ENCODE results near the gene TFEB. TPM values are rescaled to one million over a fixed set of nuclear protein-coding genes. Genes with fewer than 3 reads are reported as not detected.

The TFEB gene
- total and polyA plus RNA-seq, 2 of the 8 experiments (the other 6 are each of a cell fraction or from before 2014, with no cell fraction given) = 2.3 to 6.7 TPM

DNA sequence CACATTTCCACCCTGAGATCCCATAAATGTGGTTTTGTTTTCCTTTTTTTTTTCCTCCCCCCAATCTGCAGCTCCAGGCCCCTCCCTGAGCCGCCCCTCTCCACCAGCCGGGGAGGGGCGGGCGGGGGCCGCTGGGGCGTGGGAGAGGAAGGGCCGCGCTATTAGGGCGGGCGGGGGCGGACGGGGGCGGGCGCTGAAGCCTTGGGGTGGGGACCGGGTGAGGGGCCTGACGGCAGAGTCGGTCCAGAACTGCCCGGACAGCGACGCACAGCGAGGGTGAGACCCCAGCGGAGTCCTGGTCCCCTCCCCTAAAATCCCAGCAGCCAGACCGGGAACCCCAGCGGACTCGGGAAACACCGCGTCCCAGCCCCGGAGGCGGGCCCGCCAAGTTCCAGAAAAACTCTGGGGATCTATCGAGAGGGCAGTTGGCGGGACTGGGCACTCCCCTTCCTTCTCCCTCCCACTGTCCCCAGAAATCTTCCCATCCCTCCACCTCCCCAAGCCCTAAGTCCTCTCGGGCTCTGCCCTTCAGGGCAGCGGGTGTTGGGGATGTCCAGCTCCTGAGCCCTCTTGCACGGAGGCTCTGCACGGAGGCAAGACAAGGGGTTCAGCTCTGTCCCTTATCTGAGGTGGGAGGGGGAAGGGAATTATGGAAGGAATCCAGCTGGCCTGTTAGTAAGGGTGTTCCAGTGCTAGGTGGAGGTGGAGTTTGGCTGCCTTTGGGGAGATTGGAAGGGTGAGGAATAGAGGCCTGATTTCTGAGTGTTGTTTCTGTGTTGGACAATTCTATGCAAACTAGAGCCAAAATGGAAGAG is 45.4 kb upstream of the TFEB start, which contains the start of gene PRICKLE4:
Gene PRICKLE4, plus strand, starts transcription at position 232 of the 815 bp plus-strand sequence. CDS start 2,692 bp downstream, outside the sequence.
- 0% methylated on average over 5 of the region's 36 CpGs; no CpG with 5 or more reads in 1 of the 2 experiments for WGBS, 2 experiments (ENCODE audit: extremely low coverage in 1 of 2, insufficient coverage in 1 of 2, insufficient read length in 1 of 2, insufficient replicate concordance in 2 of 2, low coverage in 1 of 2, low lambda C conversion rate in 2 of 2, missing lambda C conversion rate in 1 of 2)
- Histone ChIP-seq H3K4ac (replicated peaks; ENCODE audit: insufficient read length, low read depth, low read length) (no peak within 1 kb of the TSS), H2BK15ac (ENCODE audit: low read length) (no peak within 1 kb of the TSS; the same call in 1 of the 2 replicates), H3K9me3 (ENCODE audit: insufficient read depth in 2 of 2, low read depth in 1 of 2, low read length in 1 of 2) (no peaks in the 10 kb centered on the region), H2BK5ac (ENCODE audit: low read depth, low read length) (no peak within 1 kb of the TSS), H3K23me2 (ENCODE audit: low read depth, low read length) (peaks cover 9% of the 10 kb centered on the region), H3K4me2 (ENCODE audit: insufficient read depth in 1 of 2, low read depth in 2 of 2, low read length in 2 of 2) (peak within 1 kb of the TSS; percentile 92 to 94), H2BK20ac (ENCODE audit: low read length) (no peak within 1 kb of the TSS), H3K9ac (replicated peaks in 1 of 4; ENCODE audit: extremely low read depth in 1 of 4, low read depth in 3 of 4, low read length in 3 of 4) (peak within 1 kb of the TSS in 2 of 4 experiments; percentile 16 to 31; a peak in 2 of 7 replicates), H2BK120ac (replicated peaks; ENCODE audit: low read depth, low read length) (no peak within 1 kb of the TSS), H3K56ac (replicated peaks; ENCODE audit: insufficient read length, low read depth, low read length) (no peak within 1 kb of the TSS), H3K27ac (ENCODE audit: low read depth, low read length) (no peak within 1 kb of the TSS), H4K91ac (replicated peaks; ENCODE audit: insufficient read length, low read length) (no peak within 1 kb of the TSS), H3K4me1 (replicated peaks in 1 of 4; ENCODE audit: control insufficient read depth in 3 of 4, insufficient read depth in 4 of 4, low read length in 3 of 4) (peaks cover 3 to 7% (median 7%) of the 10 kb centered on the region in 4 experiments; a peak in 4 of 7 replicates), H2AFZ (ENCODE audit: low read length) (peak within 1 kb of the TSS; percentile 89; the same call in 1 of the 2 replicates), H3K27me3 (replicated peaks in 1 of 4; ENCODE audit: control insufficient read depth in 3 of 4, extremely low read depth in 1 of 4, insufficient read depth in 3 of 4, low read length in 3 of 4) (peaks cover 2 to 38% (median 24%) of the 10 kb centered on the region in 4 experiments), H3K79me1 (ENCODE audit: low read depth, low read length) (no peaks in the 10 kb centered on the region), H3K4me3 (ENCODE audit: extremely low read depth in 1 of 4, insufficient read depth in 2 of 4, low read depth in 3 of 4, low read length in 4 of 4) (peak within 1 kb of the TSS; percentile 55 to 85 (median 74)), H3K14ac (ENCODE audit: insufficient read length) (no peak within 1 kb of the TSS), H3K23ac (ENCODE audit: insufficient read length) (no peak within 1 kb of the TSS), H4K20me1 (replicated peaks in 1 of 2; ENCODE audit: control insufficient read depth in 1 of 2, insufficient read depth in 2 of 2, low read length in 2 of 2) (peaks cover 0 to 7% of the 10 kb centered on the region in 2 experiments), H2AK5ac (ENCODE audit: low read depth, low read length) (no peak within 1 kb of the TSS), H4K8ac (ENCODE audit: extremely low read depth, insufficient read depth, low read length) (no peak within 1 kb of the TSS; the same call in 1 of the 2 replicates), H2BK12ac (ENCODE audit: low read depth, low read length) (no peak within 1 kb of the TSS), H3K18ac (ENCODE audit: extremely low read depth, low read length) (peak within 1 kb of the TSS; percentile 36; the same call in 1 of the 2 replicates), H4K5ac (ENCODE audit: insufficient read length, low read depth, low read length) (no peak within 1 kb of the TSS), H3K79me2 (ENCODE audit: control insufficient read depth in 1 of 2, insufficient read depth in 2 of 2, low read length in 2 of 2) (no peaks in the 10 kb centered on the region), H3K36me3 (ENCODE audit: control insufficient read depth in 2 of 4, insufficient read depth in 4 of 4, low read length in 3 of 4) (no peaks in the 10 kb centered on the region)
- ChIA-PET POLR2A (ENCODE audit: partially characterized antibody) (interaction anchor here (0.8 kb wide), 1 partner anchor 158 kb away, joined by 3 read pairs; no protein-coding TSS in a partner anchor), CTCF (ENCODE audit: partially characterized antibody) (interaction anchor here (0.6 to 1.5 kb wide), 7 partner anchors 19 to 359 kb away, joined by 3 to 6 read pairs (median 3); no protein-coding TSS in a partner anchor)
- peak in 1 of 2 experiments; percentile 76 for DNase-seq (ENCODE audit: low read depth in 1 of 2, low spot score in 2 of 2)
- no peak for FAIRE-seq
- TF ChIP-seq, protein P1, sequence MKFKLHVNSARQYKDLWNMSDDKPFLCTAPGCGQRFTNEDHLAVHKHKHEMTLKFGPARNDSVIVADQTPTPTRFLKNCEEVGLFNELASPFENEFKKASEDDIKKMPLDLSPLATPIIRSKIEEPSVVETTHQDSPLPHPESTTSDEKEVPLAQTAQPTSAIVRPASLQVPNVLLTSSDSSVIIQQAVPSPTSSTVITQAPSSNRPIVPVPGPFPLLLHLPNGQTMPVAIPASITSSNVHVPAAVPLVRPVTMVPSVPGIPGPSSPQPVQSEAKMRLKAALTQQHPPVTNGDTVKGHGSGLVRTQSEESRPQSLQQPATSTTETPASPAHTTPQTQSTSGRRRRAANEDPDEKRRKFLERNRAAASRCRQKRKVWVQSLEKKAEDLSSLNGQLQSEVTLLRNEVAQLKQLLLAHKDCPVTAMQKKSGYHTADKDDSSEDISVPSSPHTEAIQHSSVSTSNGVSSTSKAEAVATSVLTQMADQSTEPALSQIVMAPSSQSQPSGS (IDR thresholded peaks at IDR 0.05; ENCODE audit: low read length) = no peak
- no peak for TF ChIP-seq SIX5 (IDR thresholded peaks at IDR 0.05; ENCODE audit: low read depth, low read length)
- no peak for TF ChIP-seq SP1 (IDR thresholded peaks at IDR 0.05; ENCODE audit: low read depth, low read length)
- no peak for TF ChIP-seq JUND (IDR thresholded peaks at IDR 0.05; ENCODE audit: low read length)
- TF ChIP-seq ASH2L (IDR thresholded peaks at IDR 0.05; ENCODE audit: low read length) = peak; percentile 10
- TF ChIP-seq CEBPB (IDR thresholded peaks at IDR 0.05; ENCODE audit: low read depth, low read length) = no peak
- TF ChIP-seq SRF (IDR thresholded peaks at IDR 0.05; ENCODE audit: low read depth, low read length) = no peak
- TF ChIP-seq SP4 (IDR thresholded peaks at IDR 0.05; ENCODE audit: low read length) = no peak
- no peak for TF ChIP-seq CBX8 (IDR thresholded peaks at IDR 0.05; ENCODE audit: borderline replicate concordance, low read depth, low read length)
- no peak for TF ChIP-seq KDM5A (IDR thresholded peaks at IDR 0.05; ENCODE audit: low read length)
- TF ChIP-seq GTF2F1 (IDR thresholded peaks at IDR 0.05; ENCODE audit: borderline replicate concordance, low read depth, low read length) = no peak
